GM23248 (cell line): ENCODE measurements around the gene DHCR24. TPM values are rescaled to one million over a fixed set of nuclear protein-coding genes. Genes with fewer than 3 reads are reported as not detected.
A peak's percentile ranks its signal among the peaks of the same experiment; 100 is the strongest.

Experiments
- DNase-seq: peaks from one replicate; pipeline ENCODE4 v3.0.0-alpha.2; 2015
- H2AFZ ChIP-seq: fragments of 200-600 bp; sonication (generic); 2 replicates; pipeline ENCODE4 v1.6.1; 2016; ENCODE audit warnings: antibody characterized with exemption
- H3F3A ChIP-seq: fragments of 200-600 bp; sonication (generic); 2 replicates; pipeline ENCODE4 v1.6.1; 2016; ENCODE audit warnings: mild to moderate bottlenecking, antibody characterized with exemption, mixed run types; ENCODE audit not compliant: insufficient read depth
- H3K27ac ChIP-seq: fragments of 200-600 bp; sonication (generic); 2 replicates; pipeline ENCODE4 v1.5.1; 2016; ENCODE audit warnings: mild to moderate bottlenecking
- H3K27me3 ChIP-seq: fragments of 200-600 bp; sonication (generic); replicated peaks from 2 replicates; pipeline ENCODE4 v1.6.1; 2016; ENCODE audit warnings: mild to moderate bottlenecking; ENCODE audit not compliant: insufficient read depth
- H3K36me3 ChIP-seq: fragments of 200-600 bp; sonication (generic); 2 replicates; pipeline ENCODE4 v1.6.1; 2016; ENCODE audit warnings: low read depth, mild to moderate bottlenecking
- H3K4me1 ChIP-seq: fragments of 200-600 bp; sonication (generic); 2 replicates; pipeline ENCODE4 v1.6.1; 2016; ENCODE audit warnings: mild to moderate bottlenecking; ENCODE audit not compliant: insufficient read depth
- H3K4me2 ChIP-seq: fragments of 200-600 bp; sonication (generic); one replicate; pipeline ENCODE4 v1.6.1; 2016; ENCODE audit warnings: mild to moderate bottlenecking; ENCODE audit not compliant: unreplicated experiment
- H3K4me3 ChIP-seq: fragments of 200-600 bp; sonication (generic); 2 replicates; pipeline ENCODE4 v1.5.1; 2016; ENCODE audit warnings: mild to moderate bottlenecking
- H3K79me2 ChIP-seq: fragments of 200-600 bp; sonication (generic); 2 replicates; pipeline ENCODE4 v1.6.1; 2016; ENCODE audit warnings: mild to moderate bottlenecking; ENCODE audit not compliant: insufficient read depth
- H3K9ac ChIP-seq: fragments of 200-600 bp; sonication (generic); 2 replicates; pipeline ENCODE4 v1.6.1; 2016; ENCODE audit warnings: mild to moderate bottlenecking
- H3K9me2 ChIP-seq: fragments of 200-600 bp; sonication (generic); 2 replicates; pipeline ENCODE4 v1.6.1; 2016; ENCODE audit warnings: mixed run types, mild to moderate bottlenecking, moderate library complexity; ENCODE audit not compliant: insufficient read depth
- H3K9me3 ChIP-seq: fragments of 200-600 bp; sonication (generic); one replicate; pipeline ENCODE4 v1.6.1; 2017; ENCODE audit warnings: low read depth
- H4K20me1 ChIP-seq: fragments of 200-600 bp; sonication (generic); 2 replicates; pipeline ENCODE4 v1.6.0; 2016; ENCODE audit not compliant: insufficient read depth
- EZH2 ChIP-seq: fragments of 200-600 bp; sonication (generic); IDR thresholded peaks from 2 replicates; pipeline ENCODE4 v1.6.1; 2018; ENCODE audit warnings: antibody characterized with exemption, mild to moderate bottlenecking; ENCODE audit not compliant: insufficient read depth, poor library complexity, severe bottlenecking
- EZH2phosphoT487 ChIP-seq: fragments of 200-600 bp; sonication (generic); IDR thresholded peaks from 2 replicates; pipeline ENCODE4 v1.6.1; 2018; ENCODE audit warnings: antibody characterized with exemption, moderate library complexity, mild to moderate bottlenecking, low read depth; ENCODE audit not compliant: insufficient read depth
- WGBS, 2 experiments: methylation state at CpG; one replicate each; pipeline ENCODE4 v1.1.6; 2015 to 2017; ENCODE audit warnings: low lambda C conversion rate in 2 of 2, low coverage in 1 of 2; ENCODE audit errors: missing lambda C conversion rate in 2 of 2; 5-methylcytosine and 5-hydroxymethylcytosine counted together
- in situ Hi-C: fragments of 300-500 bp; cut with MboI; formaldehyde crosslinking; loops from 2 replicates; pipeline ENCODE4 v1.15.0; 2020
- polyA plus RNA-seq: library from polyadenylated mRNA; unstranded; fragments of >200 nt; fragmentation: Nextera tagmentation; extraction: Ambion mirVana; gene quantifications from 2 replicates; pipeline ENCODE4 v1.2.1, GENCODE V29; 2016
- total RNA-seq: library from RNA; depleted of rRNA; stranded (reverse); fragments of >200 nt; shearing (Covaris generic); gene quantifications from 2 replicates; pipeline ENCODE4 v1.2.3, GENCODE V29; 2014

Gene DHCR24
- total and polyA plus RNA-seq, 2 experiments from 2014 or later: 42.5 to 63.4 TPM

DNA sequence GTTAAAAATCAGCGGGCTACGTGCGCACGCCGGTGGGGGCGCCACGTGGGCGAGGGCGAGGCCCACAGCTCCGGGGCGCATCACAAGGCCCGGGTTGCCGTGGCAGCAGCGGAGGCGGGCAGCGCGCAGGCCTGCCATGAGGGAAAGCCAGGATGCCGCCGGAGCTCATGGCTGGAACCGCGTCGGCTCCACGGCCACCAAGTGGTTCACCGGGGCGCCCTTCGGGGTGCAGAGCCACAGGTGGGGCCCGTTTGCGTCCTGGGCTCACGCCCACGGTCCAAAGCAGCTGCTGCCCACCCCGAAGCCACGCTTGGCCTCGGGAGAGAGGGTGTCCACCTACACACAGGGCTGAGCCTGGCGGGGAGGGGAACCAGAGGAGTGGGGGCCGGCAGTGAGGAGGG is 81.0 kb downstream of the DHCR24 start:
- H3F3A ChIP-seq: peaks cover 13% of the 10 kb centered on the region
- peaks cover 13% of the 10 kb centered on the region for H3K27me3 ChIP-seq
- no peak for TF ChIP-seq EZH2phosphoT487
- no peak for TF ChIP-seq EZH2
- no peak overlapping the region for H3K27ac ChIP-seq
- H3K36me3 ChIP-seq: no peaks in the 10 kb centered on the region
- DNase-seq: no peak
- H3K4me3 ChIP-seq: no peak overlapping the region
- H3K4me2 ChIP-seq: no peak overlapping the region
- no peak overlapping the region for H2AFZ ChIP-seq
- 91 to 94% methylated on average over 35 of the region's 35 CpGs for WGBS, 2 experiments
- no peaks in the 10 kb centered on the region for H3K79me2 ChIP-seq
- no peaks in the 10 kb centered on the region for H3K9me3 ChIP-seq
- in situ Hi-C loops: loop anchor here (25.0 kb wide), 1 partner anchor 694 kb away; no protein-coding TSS in a partner anchor
- H3K9ac ChIP-seq: no peak overlapping the region
- H4K20me1 ChIP-seq: no peaks in the 10 kb centered on the region
- peaks cover 7% of the 10 kb centered on the region; the same call in 1 of the 2 replicates for H3K4me1 ChIP-seq
- H3K9me2 ChIP-seq: no peaks in the 10 kb centered on the region

DNA sequence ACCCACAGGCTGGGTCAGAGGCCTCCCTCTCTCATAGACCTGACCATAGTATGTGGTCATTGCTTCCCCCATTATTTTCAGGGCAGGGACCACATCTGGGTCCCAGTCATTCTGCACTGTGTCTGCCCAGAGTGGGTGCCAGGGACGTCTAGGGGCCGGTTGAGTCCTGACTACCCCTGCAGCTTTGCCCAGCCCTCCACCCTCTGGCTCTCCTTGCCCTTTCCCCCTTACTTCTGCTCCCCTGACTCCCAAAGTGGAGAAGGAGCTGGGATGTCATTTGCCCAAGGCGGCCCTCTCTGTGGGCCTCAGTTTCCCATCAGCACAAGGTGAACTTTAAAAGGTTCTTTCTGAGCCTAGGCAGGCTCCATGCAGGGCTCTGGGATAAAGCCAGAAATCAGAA is 81.5 kb downstream of the DHCR24 start:
- no peak for TF ChIP-seq EZH2
- TF ChIP-seq EZH2phosphoT487: no peak
- Histone ChIP-seq H3K9me2 (no peaks in the 10 kb centered on the region), H3F3A (peaks cover 13% of the 10 kb centered on the region), H4K20me1 (no peaks in the 10 kb centered on the region), H2AFZ (no peak overlapping the region), H3K4me1 (peaks cover 7% of the 10 kb centered on the region; the same call in 1 of the 2 replicates), H3K9me3 (no peaks in the 10 kb centered on the region), H3K4me3 (no peak overlapping the region), H3K27me3 (peaks cover 16% of the 10 kb centered on the region), H3K27ac (no peak overlapping the region), H3K79me2 (no peaks in the 10 kb centered on the region), H3K4me2 (no peak overlapping the region), H3K36me3 (no peaks in the 10 kb centered on the region), H3K9ac (no peak overlapping the region)
- no peak for DNase-seq
- WGBS, 2 experiments: 87 to 98% methylated on average over 3 of the region's 3 CpGs
- in situ Hi-C loops: loop anchor here (25.0 kb wide), 1 partner anchor 693 kb away; no protein-coding TSS in a partner anchor

DNA sequence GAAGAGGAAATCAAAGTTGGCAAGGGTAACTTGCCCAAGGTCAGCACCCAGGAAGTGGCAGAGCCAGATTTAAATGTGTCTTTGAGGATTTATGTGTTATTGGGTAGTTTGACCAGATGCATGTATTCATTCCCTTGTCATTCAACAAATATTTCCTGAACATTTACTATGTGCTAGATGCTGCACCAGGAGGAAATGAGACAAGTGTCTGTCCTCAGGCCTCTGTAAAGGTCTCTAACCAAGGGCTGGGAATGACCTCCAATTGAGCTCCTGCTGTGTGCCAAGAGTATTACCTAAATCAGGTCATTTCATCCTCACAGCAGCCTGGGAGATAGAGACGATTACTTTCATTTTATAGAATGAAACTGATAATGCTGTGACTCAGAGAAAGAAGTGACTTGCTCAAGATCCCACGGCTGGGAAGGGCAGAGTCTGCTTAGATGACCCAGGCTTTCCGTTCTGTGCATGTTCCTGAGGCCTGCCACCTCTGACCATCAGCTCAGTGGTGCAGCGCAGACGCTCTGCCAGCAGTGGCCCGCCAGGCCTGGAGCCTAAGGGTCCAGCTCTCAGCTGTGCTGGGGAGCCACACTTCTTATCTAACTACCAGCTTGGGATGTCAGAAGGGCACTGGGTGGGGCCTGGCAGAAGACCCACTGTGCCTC is 82.4 kb downstream of the DHCR24 start:
- WGBS, 2 experiments: 78 to 80% methylated on average over 6 of the region's 6 CpGs
- Histone ChIP-seq H2AFZ (no peak overlapping the region), H3K4me3 (no peak overlapping the region), H3F3A (peaks cover 13% of the 10 kb centered on the region), H4K20me1 (no peaks in the 10 kb centered on the region), H3K79me2 (no peaks in the 10 kb centered on the region), H3K9me2 (no peaks in the 10 kb centered on the region), H3K9me3 (no peaks in the 10 kb centered on the region), H3K27ac (peak overlapping the region; percentile 15; the same call in 1 of the 2 replicates), H3K36me3 (no peaks in the 10 kb centered on the region), H3K27me3 (peaks cover 16% of the 10 kb centered on the region), H3K9ac (no peak overlapping the region), H3K4me2 (no peak overlapping the region), H3K4me1 (peaks cover 7% of the 10 kb centered on the region; the same call in 1 of the 2 replicates)
- in situ Hi-C loops: loop anchor here (25.0 kb wide), 1 partner anchor 692 kb away; no protein-coding TSS in a partner anchor
- peak; percentile 72 for DNase-seq
- TF ChIP-seq EZH2phosphoT487: no peak
- TF ChIP-seq EZH2: no peak

DNA sequence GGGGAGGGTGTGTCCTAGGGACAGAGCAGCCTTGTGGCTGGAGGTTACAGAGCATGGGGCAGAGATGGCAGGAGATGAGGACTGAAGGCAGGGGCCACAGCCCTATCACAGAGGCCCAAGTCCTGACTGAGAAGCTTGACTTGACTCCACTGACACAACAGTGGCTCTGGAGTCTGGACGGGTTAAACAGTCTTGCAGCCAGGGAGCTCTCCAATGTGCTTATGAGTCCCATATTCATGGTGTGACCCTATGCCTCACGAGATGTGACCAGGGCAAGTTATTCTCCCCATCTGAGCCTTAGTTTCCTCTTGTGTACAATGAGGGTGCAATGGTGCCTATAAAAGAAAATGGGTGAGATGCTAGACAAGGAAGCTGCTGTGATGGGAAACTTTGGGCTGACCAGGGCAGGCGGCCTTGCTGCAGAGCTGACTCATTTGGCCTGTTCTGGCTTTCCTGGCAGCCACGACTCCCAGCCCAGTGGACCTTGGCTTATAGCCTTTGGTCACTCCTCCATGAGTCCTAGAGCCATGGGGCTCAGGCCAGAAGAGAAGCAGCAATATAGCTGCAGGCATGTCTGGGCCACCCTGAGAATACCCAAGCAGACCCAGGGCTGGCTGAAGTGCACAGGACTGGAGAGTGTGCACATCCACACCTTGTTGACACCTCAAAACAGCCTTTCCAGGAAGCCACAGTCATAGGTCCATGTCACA is 83.1 kb downstream of the DHCR24 start:
- TF ChIP-seq EZH2: no peak
- no peaks in the 10 kb centered on the region for H3K79me2 ChIP-seq
- H4K20me1 ChIP-seq: no peaks in the 10 kb centered on the region
- H3K36me3 ChIP-seq: no peaks in the 10 kb centered on the region
- peaks cover 7% of the 10 kb centered on the region; the same call in 1 of the 2 replicates for H3K4me1 ChIP-seq
- no peak overlapping the region for H3K9ac ChIP-seq
- H3K4me3 ChIP-seq: no peak overlapping the region
- no peaks in the 10 kb centered on the region for H3K9me3 ChIP-seq
- in situ Hi-C loops: loop anchor here (25.0 kb wide), 1 partner anchor 692 kb away; no protein-coding TSS in a partner anchor
- peak overlapping the region; percentile 15; the same call in 1 of the 2 replicates for H3K27ac ChIP-seq
- H3K9me2 ChIP-seq: no peaks in the 10 kb centered on the region
- H3F3A ChIP-seq: peaks cover 13% of the 10 kb centered on the region
- H3K4me2 ChIP-seq: no peak overlapping the region
- H3K27me3 ChIP-seq: peaks cover 16% of the 10 kb centered on the region
- H2AFZ ChIP-seq: no peak overlapping the region
- WGBS, 2 experiments: 57% methylated on average over 4 of the region's 4 CpGs
- peak; percentile 48 for DNase-seq
